ENCODE data around the gene SPTLC3.

SPTLC3 gene

DNA sequence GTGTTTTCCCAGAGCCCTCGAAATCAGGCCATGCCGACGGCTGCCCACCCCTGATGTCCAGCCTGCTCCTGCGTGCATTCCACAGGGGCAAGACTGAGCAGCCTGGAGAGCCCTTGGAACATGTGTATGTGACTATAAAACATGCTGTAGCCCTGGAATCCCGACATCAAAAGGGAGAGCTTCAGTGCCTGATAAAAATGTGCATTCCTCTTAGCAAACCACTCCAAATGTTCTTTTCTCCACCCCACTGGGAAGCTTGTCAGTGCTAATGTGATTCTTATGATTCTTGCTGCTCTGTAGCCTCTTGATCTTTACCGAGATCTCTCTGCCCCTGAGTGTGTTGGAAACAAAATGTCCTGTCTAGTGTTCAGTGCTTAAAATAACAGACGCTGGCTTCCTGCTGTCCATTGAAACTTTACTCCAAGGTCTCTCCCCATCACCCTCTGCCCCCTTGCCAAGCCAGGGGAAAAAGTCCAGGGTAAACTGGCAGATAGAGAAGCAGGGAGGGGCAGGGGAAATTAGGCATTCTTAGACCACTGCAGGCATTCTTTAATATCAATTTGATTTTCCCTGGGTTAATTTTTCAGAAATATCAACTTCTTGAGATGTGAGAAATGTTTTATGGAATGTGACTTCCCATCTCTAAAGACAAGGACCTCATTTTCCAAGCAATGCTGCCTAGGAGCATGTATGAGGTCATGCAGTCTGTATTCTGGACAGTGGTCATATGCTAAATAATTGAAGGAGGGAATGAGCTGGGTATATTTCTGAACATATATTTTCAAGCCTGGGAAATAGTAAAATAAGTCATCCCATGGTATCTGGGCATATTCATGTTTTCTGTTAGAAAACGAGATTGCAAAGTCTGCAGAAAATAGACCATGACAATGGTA lies 138.5 kb downstream of the SPTLC3 start:
- DNase-seq = no peak

- DNase-seq = no peak
Measured at GRCh38 chr20:13147971-13148370, 139.2 kb downstream of the SPTLC3 start.

- no peak for DNase-seq
Measured at GRCh38 chr20:13148402-13148801, 139.6 kb downstream of the SPTLC3 start.

GRCh38 chr20:13148961-13149360 lies 140.2 kb downstream of the SPTLC3 start:
- no peak for DNase-seq

GRCh38 chr20:13149371-13150105 lies 140.8 kb downstream of the SPTLC3 start:
- DNase-seq = no peak

DNA sequence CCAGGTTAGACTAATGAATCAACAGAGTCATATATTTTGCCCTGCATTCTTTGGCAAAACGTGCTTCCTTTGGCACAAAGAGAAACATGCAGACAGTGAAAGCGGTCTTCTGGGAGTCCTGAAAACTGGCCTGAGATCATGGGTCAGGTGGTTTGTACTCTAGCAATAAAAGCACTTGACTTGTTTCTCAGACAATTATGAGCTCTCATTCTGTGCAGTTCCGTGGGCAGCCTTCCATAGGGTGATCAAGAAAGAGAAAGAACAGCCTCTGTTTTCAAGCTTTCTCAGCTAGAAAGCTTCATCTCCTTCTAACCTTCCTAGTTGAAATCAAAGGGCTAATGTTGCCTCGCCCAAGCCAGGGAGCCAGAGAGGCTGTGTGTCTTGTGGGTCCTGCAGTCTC lies 149.6 kb downstream of the SPTLC3 start:
- DNase-seq = no peak

GRCh38 chr20:13159889-13160288 lies 151.1 kb downstream of the SPTLC3 start:
- DNase-seq = no peak

DNA sequence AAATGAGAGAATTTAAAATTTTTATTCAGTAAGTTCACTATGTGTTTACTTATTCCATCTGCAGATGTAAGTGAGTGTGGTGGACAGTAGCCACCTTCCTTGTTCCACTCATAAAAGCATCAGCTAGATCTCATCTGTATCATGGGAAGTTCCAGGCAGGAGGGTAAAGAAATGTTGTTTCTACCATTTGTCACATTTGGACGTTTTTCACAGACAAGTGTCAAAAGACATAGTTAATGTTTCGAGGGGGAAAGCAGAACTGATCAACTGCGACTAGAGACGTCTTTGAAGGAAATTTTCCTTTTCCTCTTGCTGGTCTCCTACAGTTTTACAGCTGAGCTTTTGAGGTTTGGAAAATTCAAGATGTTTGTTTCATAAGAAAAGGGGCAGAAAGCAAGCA lies 156.4 kb downstream of the SPTLC3 start:
- DNase-seq = no peak

DNA sequence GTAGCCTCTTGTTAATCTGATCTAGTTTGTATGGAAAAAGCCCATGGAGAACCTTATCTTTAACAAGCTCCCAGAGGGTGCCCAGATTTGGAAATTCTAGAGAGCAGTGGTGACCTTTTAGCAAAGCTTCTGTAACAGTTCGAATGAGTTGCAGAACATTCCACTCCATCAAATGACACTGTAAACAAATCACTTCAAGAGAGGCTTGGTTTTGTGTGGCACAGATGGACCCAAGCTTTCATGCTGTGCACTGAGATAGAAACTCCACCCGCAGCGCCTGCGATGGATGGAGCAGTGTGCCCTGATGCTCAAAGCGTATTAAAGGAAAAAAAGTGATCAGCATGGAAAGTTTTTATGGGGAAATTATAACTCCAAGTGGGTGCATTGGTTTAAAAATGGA lies 157.2 kb downstream of the SPTLC3 start:
- no peak for DNase-seq

DNA sequence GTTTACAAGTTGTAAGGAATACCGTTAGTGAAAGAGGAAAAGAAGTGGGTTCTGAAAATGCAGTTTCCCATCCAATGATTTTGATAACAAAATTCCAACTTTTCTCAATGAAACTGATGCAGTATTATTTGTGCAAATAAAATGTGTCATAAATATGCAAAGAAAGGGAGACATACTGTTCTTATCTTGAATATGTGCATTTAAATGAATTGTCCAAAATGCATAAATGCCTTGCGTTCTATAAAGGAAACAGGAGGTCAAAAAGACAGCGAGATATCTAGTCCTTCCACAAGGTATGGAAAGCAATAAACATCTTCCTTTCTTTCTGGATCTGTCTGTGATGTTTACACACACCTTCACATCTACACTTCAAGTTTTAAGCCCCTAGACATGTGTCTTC lies 157.7 kb downstream of the SPTLC3 start:
- no peak for DNase-seq

GRCh38 chr20:13169086-13169485 lies 160.3 kb downstream of the SPTLC3 start:
- DNase-seq = no peak

- no peak for DNase-seq
Measured at GRCh38 chr20:13170771-13171170, 162.0 kb downstream of the SPTLC3 start.

DNA sequence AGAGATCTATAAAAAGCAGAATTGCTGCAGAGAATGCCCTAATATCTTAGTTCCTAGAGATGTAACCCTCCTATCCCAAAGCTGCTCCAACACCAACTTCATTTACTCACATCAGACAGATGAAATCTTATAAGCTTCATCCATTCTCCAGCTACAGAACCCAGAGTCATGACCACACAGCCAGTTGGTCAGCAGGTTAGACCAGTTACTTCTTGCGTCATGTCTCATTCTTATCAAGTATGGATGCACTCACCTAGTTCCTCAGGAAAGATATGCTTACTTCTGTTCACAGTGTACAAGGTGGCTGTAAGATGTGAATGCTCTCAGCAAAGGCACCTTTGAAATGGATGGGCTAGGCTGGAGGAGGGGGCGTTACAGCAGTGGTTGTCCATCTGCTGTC lies 164.4 kb downstream of the SPTLC3 start:
- no peak for DNase-seq

GRCh38 chr20:13174402-13174801 lies 165.6 kb downstream of the SPTLC3 start:
- DNase-seq = no peak

- DNase-seq = no peak
Measured at GRCh38 chr20:13180986-13181889, 172.5 kb downstream of the SPTLC3 start.

- no peak for DNase-seq
Measured at GRCh38 chr20:13183005-13183404, 174.2 kb downstream of the SPTLC3 start.

DNA sequence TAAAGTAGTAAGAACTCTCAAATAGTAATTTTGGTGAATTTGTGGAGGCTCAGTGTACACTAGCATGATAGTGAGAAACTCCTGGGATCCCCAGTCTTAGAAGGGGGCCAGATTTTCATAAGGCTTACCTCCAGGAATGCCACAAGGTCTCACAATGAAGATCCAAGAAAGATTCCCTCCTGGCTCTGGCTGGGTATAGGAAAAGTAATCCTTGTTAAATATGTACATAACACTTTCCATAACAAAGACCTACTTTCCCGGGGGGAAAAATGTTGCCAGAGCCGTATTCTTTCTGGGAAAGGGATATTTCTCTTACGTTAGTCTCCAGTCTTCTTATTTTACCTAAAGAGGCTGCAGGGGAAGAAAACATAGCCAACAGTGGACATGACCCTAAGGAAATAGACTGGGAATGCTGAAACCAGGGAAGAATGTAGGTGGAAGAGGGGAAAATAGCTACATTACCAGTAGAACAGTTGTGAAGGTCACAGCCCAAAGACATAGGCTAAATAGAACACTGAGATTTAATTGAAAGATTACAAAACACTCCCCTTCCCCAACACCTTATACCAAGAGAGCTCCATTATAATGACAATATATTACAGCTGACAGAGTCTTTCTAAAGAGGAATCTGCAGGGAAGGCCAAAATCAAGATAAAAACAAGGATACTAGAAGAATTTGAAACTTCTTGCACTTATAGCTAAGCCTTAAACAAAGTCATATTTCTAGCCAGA lies 177.4 kb downstream of the SPTLC3 start:
- DNase-seq = no peak

- DNase-seq = no peak
Measured at GRCh38 chr20:13187899-13188298, 179.1 kb downstream of the SPTLC3 start.

DNA sequence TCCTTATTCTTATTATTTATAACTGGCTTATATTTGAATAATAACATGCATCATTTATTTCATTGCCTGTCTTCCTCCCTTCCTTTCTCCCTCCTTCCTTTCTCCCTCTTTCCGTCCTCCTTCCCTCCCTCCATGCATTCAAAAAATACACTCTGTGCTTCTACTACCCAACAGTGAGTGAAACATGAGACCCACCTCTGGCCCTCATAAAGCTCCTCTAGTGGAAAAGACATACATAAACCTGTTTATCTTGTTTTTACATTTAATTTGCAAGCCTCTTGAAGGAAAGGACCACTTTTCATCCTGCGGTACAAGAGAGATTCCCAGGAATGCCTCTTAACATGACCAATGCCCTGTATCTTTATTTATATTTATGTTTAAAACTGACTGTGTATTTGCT lies 190.5 kb downstream of the SPTLC3 start:
- no peak for DNase-seq

DNA sequence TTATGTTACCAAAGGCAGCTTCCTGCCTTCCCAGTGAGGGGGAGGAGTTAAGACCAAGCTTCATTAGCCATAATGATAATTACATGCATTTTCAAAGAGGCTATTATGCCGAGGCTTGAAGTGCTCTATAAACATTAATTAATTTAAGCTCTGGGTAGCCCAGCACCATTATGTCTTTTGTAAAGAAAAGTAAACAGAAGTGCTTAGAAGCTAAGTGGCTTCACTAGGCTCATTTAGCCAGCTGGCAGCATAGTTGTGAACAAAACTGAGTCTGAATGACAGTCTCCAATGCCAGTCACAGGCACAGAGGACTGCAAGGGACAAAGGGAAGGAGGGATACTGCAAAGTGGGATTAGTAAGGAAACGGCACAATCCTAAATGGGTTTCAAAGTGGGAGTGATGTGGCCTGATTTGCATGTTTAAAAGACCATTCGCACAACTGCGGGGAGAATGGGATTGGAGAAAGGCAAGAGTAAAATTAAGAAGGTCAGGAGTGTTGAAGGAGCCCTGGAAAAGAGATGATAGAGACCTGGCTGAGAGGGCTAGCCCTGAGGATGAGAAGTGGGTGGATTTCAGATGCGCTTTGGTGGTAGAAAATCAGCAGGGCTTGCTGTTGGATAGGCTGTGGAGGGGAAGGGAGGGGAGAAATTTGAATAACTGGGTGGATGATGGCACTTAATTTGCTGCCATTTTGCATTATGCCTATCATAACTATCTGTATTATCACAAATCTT lies 192.2 kb downstream of the SPTLC3 start:
- DNase-seq = no peak

GRCh38 chr20:13202565-13202964 lies 193.8 kb downstream of the SPTLC3 start:
- DNase-seq = no peak

DNA sequence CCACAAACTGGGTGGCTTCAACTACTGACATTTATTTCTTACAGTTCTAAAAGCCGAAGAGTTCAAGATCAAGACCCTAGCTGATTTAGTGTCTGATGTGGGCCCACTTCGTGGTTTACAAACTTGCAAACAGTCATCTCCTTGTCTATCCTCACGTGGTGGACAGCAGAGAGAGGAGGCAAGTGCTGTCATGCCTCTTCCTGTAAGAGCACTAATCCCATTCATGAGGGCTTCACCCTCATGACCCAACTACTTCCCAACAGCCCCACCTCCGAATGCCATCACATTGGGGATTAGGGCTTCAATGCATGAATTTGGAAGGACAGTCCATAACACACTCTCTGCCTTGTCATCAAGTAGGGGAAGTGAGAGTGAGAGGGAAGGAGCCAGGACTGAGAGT lies 196.7 kb downstream of the SPTLC3 start:
- DNase-seq = no peak
